Fibroblast of mammary gland (primary cell): Measurements from ENCODE around the gene SGTA.

Experiments used
- DNase-seq: peaks from one replicate; pipeline ENCODE4 v3.0.0-alpha.2; 2010; ENCODE audit warnings: low read depth
- H3K4me3 ChIP-seq: 2 replicates; pipeline ENCODE4 v1.5.1; 2011; ENCODE audit warnings: low read depth, mild to moderate bottlenecking, low read length, moderate library complexity; ENCODE audit not compliant: control insufficient read depth
- TF ChIP-seq, protein P1 (sequence below): conservative IDR thresholded peaks from 2 replicates; pipeline ENCODE4 v1.5.1; 2011; ENCODE audit warnings: low read depth, low read length, inconsistent platforms; ENCODE audit not compliant: control insufficient read depth, insufficient read depth

SGTA gene

GRCh38 chr19:2751438-2751830 lies 31.6 kb downstream of the SGTA start:
- TF ChIP-seq, protein P1, sequence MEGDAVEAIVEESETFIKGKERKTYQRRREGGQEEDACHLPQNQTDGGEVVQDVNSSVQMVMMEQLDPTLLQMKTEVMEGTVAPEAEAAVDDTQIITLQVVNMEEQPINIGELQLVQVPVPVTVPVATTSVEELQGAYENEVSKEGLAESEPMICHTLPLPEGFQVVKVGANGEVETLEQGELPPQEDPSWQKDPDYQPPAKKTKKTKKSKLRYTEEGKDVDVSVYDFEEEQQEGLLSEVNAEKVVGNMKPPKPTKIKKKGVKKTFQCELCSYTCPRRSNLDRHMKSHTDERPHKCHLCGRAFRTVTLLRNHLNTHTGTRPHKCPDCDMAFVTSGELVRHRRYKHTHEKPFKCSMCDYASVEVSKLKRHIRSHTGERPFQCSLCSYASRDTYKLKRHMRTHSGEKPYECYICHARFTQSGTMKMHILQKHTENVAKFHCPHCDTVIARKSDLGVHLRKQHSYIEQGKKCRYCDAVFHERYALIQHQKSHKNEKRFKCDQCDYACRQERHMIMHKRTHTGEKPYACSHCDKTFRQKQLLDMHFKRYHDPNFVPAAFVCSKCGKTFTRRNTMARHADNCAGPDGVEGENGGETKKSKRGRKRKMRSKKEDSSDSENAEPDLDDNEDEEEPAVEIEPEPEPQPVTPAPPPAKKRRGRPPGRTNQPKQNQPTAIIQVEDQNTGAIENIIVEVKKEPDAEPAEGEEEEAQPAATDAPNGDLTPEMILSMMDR = no peak
- no peak overlapping the region for H3K4me3 ChIP-seq
- DNase-seq = no peak

DNA sequence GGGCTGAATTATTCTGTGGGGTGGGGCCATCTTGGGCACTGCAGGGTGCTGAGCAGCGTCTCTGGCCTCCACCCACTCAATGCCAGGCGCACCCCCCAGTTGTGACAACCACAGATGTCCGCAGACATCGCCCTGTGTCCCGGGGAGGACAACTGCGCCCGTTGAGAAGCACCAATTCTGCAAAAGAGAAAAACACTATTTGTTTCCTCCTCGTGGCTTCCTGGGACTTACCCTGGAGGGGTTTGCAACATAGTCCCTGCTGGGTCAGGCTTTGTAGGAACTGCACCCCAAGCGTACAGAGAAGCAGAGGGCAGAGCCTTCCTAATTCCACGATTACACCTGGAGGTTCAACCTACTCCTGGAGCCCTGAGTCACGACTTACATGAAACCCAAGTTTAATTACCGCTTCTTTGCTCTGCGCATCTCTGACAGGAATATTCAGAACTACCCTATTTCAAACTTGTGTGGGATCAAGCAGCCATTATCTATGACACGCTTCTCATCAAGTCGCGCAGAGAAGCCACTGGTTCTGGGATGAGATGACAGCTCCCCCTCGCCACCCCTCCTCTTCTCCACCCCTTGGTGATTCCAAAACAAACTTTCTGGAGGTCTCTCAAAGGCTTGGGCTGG lies 32.1 kb downstream of the SGTA start:
- DNase-seq = no peak
- TF ChIP-seq, protein P1 = no peak
- H3K4me3 ChIP-seq = no peak overlapping the region

DNA sequence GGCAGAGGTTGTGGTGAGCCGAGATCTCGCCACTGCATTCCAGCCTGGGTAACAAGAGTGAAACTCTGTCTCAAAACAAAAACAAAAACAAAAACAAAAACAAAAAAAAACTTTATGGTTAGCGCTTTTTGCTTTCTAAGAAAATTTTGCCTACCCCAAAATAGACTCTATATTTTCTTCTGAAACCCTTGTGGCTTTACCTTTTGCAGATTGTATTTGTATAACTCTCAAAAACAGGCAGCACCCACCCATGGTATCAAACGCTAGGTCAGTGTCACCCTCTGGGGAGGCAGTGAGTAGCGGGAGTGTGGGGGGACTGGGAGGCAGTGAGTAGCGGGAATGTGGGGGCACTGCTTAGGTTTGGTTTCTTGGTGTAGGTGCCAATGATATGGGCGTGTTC lies 35.7 kb downstream of the SGTA start:
- TF ChIP-seq, protein P1 = no peak
- DNase-seq = no peak
- H3K4me3 ChIP-seq = no peak overlapping the region

DNA sequence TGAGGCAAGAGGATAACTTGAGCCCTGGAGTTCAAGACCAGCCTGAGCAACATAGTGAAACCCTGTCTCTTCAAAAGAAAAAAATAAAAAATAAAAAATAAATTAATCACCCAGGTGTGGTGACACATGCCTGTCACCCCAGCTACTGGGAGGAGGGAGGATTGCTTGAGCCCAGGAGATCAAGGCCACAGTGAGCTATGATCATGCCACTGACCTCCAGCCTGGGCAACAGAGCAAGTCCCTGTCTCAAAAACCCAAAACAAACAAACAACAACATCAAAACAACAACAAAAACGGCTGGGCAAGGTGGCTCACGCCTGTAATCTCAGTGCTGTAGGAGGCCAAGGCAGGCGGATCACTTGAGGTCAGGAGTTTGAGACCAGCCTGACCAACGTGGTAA lies 39.0 kb downstream of the SGTA start:
- TF ChIP-seq, protein P1 = no peak
- DNase-seq = no peak
- no peak overlapping the region for H3K4me3 ChIP-seq

- no peak for DNase-seq
- no peak overlapping the region for H3K4me3 ChIP-seq
- TF ChIP-seq, protein P1 = no peak
These were observed 40.0 kb downstream of the SGTA start for GRCh38 chr19:2743099-2743498.

DNA sequence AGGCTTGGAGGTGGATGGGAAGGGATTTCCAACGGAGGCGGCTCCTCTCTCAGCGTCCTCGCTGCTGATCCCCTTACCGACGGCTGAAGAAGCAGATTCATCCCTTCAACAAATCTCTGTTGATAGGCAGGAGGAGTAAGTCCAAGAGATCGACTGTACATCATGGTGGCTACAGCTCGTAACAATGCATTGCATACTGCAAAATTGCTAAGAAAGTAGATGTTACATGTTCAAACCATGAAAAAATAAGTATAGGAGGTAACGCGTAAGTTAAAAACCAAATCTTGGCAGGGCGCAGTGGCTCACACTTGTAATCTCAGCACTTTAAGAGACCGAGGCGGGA lies 42.8 kb downstream of the SGTA start:
- DNase-seq = no peak
- TF ChIP-seq, protein P1 = no peak
- H3K4me3 ChIP-seq = no peak overlapping the region
